Measurements from ENCODE around the gene NOL12. TPM values are rescaled to one million over a fixed set of nuclear protein-coding genes. Genes with fewer than 3 reads are reported as not detected.

The NOL12 gene
- total RNA-seq, 1 experiment from 2014 or later: 23.6 TPM

DNA sequence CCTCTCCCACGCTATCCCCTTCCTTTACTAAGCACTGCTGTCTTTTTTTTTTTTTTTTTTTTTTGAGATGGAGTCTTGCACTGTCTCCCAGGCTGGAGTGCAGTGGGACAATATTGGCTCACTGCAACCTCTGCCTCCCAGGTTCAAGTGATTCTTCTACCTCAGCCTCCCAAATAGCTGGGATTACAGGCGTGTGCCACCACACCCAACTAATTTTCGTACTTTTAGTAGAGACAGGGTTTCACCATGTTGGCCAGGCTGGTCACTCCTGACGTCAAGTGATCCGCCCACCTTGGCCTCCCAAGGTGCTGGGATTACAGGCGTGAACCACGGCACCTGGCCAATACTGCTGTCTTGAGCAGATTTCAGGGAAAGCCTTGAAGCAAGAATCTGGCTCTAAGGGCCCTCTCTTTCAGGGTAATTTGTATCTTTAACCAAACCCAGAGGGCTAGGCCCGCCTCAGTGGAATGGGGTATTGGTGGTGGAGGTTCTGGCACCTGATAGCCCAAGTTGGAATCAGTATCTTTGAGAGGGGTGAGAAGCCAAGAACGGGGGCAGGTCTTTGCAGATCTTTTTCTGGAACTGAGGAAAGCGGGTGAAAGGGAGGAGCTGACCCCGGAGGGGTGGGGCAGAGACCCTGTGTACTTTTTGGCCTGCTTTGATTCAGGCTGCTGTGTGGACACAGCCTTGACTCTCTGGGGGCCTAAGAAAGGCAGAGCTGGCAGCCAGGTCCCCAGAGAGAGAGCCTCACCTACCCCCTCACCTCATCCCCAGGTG is 47.7 kb downstream of the NOL12 start:
- no peak for DNase-seq
- H3K27me3 ChIP-seq (ENCODE audit: control insufficient read depth, insufficient read depth, low read length): peaks cover 11% of the 10 kb centered on the region
- no peaks in the 10 kb centered on the region for H3K36me3 ChIP-seq (replicated peaks; ENCODE audit: control insufficient read depth, insufficient read depth, low read length)
- no peak overlapping the region for H3K4me3 ChIP-seq (ENCODE audit: insufficient read depth, low read depth, low read length)

- DNase-seq: no peak
Observed at GRCh38 chr22:37734402-37734700, 48.2 kb downstream of the NOL12 start.

DNA sequence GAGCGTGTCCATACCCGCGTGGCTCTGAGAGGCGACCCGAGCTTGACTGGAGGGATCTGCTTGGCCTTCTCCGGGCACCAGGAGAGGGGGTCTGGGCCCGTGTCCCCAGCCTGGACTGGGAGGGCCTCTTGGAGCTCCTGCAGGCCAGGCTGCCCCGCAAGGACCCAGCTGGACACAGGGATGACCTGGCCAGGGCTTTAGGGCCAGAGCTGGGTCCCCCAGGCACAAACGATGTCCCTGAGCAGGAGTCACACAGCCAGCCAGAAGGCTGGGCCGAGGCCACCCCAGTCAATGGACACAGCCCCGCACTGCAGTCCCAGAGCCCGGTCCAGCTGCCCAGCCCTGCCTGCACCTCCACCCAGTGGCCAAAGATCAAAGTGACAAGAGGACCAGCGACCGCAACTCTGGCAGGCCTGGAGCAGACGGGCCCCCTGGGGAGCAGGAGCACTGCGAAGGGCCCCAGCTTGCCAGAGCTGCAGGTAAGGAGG is 48.9 kb downstream of the NOL12 start:
- no peak overlapping the region for H3K4me3 ChIP-seq (ENCODE audit: insufficient read depth, low read depth, low read length)
- peak; percentile 93 for DNase-seq
- peaks cover 14% of the 10 kb centered on the region for H3K27me3 ChIP-seq (ENCODE audit: control insufficient read depth, insufficient read depth, low read length)
- H3K36me3 ChIP-seq (replicated peaks; ENCODE audit: control insufficient read depth, insufficient read depth, low read length): peaks cover 2% of the 10 kb centered on the region

More at GRCh38 chr22:37734402-37734700, 48.2 kb downstream of the NOL12 start:
- Histone ChIP-seq H3K4me3 (ENCODE audit: insufficient read depth, low read depth, low read length) (no peak overlapping the region), H3K27me3 (ENCODE audit: control insufficient read depth, insufficient read depth, low read length) (peaks cover 11% of the 10 kb centered on the region), H3K36me3 (replicated peaks; ENCODE audit: control insufficient read depth, insufficient read depth, low read length) (no peaks in the 10 kb centered on the region)

DNA sequence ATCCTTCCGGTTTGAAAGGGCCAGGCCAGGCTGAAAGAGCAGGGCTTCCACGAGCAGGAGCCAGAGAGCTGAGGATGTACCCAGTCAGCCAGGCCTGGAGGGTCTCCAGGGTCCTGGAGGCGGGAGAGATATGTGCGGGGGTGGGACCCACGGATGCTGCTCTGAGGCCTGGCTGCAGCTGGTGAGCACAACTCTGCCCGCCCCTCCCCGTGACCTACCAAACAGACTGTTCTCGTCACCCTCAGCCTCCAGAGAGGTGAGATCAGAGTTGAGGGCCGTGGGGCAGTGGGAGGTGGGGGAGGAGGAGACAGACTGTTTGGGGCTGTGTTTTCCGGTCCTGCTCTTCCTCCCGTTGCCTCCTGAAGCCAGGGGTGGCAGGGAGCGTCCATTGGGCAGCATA is 52.9 kb downstream of the NOL12 start:
- H3K27me3 ChIP-seq (ENCODE audit: control insufficient read depth, insufficient read depth, low read length): peaks cover 14% of the 10 kb centered on the region
- peaks cover 2% of the 10 kb centered on the region for H3K36me3 ChIP-seq (replicated peaks; ENCODE audit: control insufficient read depth, insufficient read depth, low read length)
- H3K4me3 ChIP-seq (ENCODE audit: insufficient read depth, low read depth, low read length): no peak overlapping the region
- DNase-seq: no peak

DNA sequence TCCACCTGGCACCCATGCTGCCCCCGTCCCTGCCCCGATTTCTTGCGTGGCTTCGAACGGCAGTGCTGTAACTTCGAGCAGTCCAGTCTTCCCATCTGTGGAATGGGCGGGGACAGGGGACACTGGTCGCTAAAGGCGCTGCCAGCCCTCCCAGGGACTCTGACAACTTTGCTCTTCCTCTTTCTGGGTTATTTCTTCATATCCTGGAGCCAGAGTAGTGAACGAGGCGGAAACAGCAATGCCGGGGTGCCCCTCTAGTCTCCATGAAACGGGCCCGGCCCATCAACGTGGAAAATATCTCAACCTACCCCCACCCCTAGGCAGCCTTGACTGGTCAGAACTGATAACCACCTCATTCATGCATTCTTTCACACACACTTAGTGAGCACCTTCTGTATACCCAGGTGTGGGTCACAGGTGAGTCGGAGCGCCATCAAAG is 53.5 kb downstream of the NOL12 start:
- DNase-seq: no peak
- Histone ChIP-seq H3K36me3 (replicated peaks; ENCODE audit: control insufficient read depth, insufficient read depth, low read length) (peaks cover 4% of the 10 kb centered on the region), H3K4me3 (ENCODE audit: insufficient read depth, low read depth, low read length) (no peak overlapping the region), H3K27me3 (ENCODE audit: control insufficient read depth, insufficient read depth, low read length) (peaks cover 14% of the 10 kb centered on the region)

GRCh38 chr22:37740455-37741311 is 54.5 kb downstream of the NOL12 start:
- peaks cover 4% of the 10 kb centered on the region for H3K36me3 ChIP-seq (replicated peaks; ENCODE audit: control insufficient read depth, insufficient read depth, low read length)
- peak; percentile 67 for DNase-seq
- H3K27me3 ChIP-seq (ENCODE audit: control insufficient read depth, insufficient read depth, low read length): peaks cover 14% of the 10 kb centered on the region
- no peak overlapping the region for H3K4me3 ChIP-seq (ENCODE audit: insufficient read depth, low read depth, low read length)

GRCh38 chr22:37741312-37741795 is 55.2 kb downstream of the NOL12 start:
- Histone ChIP-seq H3K36me3 (replicated peaks; ENCODE audit: control insufficient read depth, insufficient read depth, low read length) (peaks cover 4% of the 10 kb centered on the region), H3K27me3 (ENCODE audit: control insufficient read depth, insufficient read depth, low read length) (peaks cover 10% of the 10 kb centered on the region), H3K4me3 (ENCODE audit: insufficient read depth, low read depth, low read length) (no peak overlapping the region)
- DNase-seq: peak; percentile 76

DNA sequence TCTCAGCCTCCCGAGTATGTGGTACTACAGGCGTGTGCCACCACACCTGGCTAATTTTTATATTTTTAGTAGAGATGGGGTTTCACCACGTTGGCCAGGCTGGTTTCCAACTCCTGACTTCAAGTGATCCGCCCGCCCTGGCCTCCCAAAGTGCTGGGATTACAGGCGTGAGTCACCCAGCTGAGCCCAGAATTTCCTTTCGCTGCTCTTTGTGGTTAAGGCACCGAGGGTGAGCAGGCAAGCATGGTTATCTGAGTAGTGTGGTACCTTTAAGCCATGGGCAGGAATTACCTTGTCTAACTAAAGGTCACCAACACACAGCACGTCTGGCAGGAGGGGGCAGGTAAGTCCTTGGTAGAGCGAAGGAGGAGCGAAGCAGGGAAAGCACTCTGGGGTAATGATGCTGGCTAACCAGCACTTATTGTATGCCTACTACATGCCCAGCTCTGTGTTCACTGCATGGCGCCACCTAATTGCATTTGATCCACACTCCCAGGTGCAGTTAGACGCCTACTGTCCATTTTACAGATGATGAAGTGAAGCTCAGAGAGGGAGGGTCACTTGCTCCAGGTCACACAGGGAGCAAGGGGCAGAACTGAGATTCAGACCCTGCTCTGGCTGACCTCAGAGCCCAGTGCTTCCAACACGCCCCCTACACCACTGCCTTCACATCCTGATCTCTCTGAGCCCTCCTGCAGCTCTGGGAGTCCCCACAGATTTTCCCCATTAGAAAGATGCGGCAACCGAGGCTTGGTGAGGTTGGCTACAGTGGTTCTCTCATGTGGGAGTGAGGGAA is 56.4 kb downstream of the NOL12 start:
- no peak for DNase-seq
- Histone ChIP-seq H3K27me3 (ENCODE audit: control insufficient read depth, insufficient read depth, low read length) (peaks cover 5% of the 10 kb centered on the region), H3K4me3 (ENCODE audit: insufficient read depth, low read depth, low read length) (no peak overlapping the region), H3K36me3 (replicated peaks; ENCODE audit: control insufficient read depth, insufficient read depth, low read length) (peaks cover 4% of the 10 kb centered on the region)

Other genes starting within 250 kb of the NOL12 start
- gene MFNG, start 200.0 kb upstream of the NOL12 start, total RNA-seq (2014; rRNA removed; shearing (Covaris generic)): 1.3 and 5.1 TPM in 2 replicates
- gene CARD10, start 166.9 kb upstream of the NOL12 start, total RNA-seq (2014; rRNA removed; shearing (Covaris generic)): 16.5 and 18.4 TPM in 2 replicates
- gene CDC42EP1, start 125.9 kb upstream of the NOL12 start, total RNA-seq (2014; rRNA removed; shearing (Covaris generic)): 13.3 and 22.5 TPM in 2 replicates
- not detected in 2 replicates for gene LGALS2, start 106.3 kb upstream of the NOL12 start, total RNA-seq (2014; rRNA removed; shearing (Covaris generic))
- 67.9 and 98.6 TPM in 2 replicates for gene GGA1, start 77.5 kb upstream of the NOL12 start, total RNA-seq (2014; rRNA removed; shearing (Covaris generic))
- gene SH3BP1, start 46.7 kb upstream of the NOL12 start, total RNA-seq (2014; rRNA removed; shearing (Covaris generic)): 30.0 and 35.2 TPM in 2 replicates
- gene PDXP, start 27.6 kb upstream of the NOL12 start, total RNA-seq (2014; rRNA removed; shearing (Covaris generic)): 54.1 and 60.9 TPM in 2 replicates
- 183 and 206 TPM in 2 replicates for gene LGALS1, start 10.7 kb upstream of the NOL12 start, total RNA-seq (2014; rRNA removed; shearing (Covaris generic))
- gene TRIOBP, start 10.7 kb downstream of the NOL12 start, total RNA-seq (2014; rRNA removed; shearing (Covaris generic)): 66.9 and 67.1 TPM in 2 replicates
- gene GCAT, start 121.6 kb downstream of the NOL12 start, total RNA-seq (2014; rRNA removed; shearing (Covaris generic)): 35.1 and 45.0 TPM in 2 replicates
- not detected in 2 replicates for gene GALR3, start 137.0 kb downstream of the NOL12 start, total RNA-seq (2014; rRNA removed; shearing (Covaris generic))
- 16.9 and 25.2 TPM in 2 replicates for gene ANKRD54, start 158.0 kb downstream of the NOL12 start, total RNA-seq (2014; rRNA removed; shearing (Covaris generic))
- 652 and 748 TPM in 2 replicates for gene EIF3L, start 163.1 kb downstream of the NOL12 start, total RNA-seq (2014; rRNA removed; shearing (Covaris generic))
- gene MICALL1, start 220.0 kb downstream of the NOL12 start, total RNA-seq (2014; rRNA removed; shearing (Covaris generic)): 28.2 and 29.8 TPM in 2 replicates